HG03060 (cell line): ENCODE data around the gene NR2F1-AS1.
"Not testable (repeated sequence)": the region's sequence is repeated elsewhere in the genome, so short reads cannot be mapped to it uniquely, and the experiment has no call there.

Experiments
- ATAC-seq: cut with Tn5 transposase; IDR thresholded peaks from one replicate; pipeline ENCODE4 v1.9.1; 2021; ENCODE audit warnings: low read depth, moderate number of reproducible peaks; ENCODE audit not compliant: unreplicated experiment

Gene NR2F1-AS1

GRCh38 chr5:93402451-93402850 is 178.6 kb downstream of the NR2F1-AS1 start:
- no peak for ATAC-seq

GRCh38 chr5:93401634-93402213 is 179.3 kb downstream of the NR2F1-AS1 start:
- ATAC-seq = no peak

DNA sequence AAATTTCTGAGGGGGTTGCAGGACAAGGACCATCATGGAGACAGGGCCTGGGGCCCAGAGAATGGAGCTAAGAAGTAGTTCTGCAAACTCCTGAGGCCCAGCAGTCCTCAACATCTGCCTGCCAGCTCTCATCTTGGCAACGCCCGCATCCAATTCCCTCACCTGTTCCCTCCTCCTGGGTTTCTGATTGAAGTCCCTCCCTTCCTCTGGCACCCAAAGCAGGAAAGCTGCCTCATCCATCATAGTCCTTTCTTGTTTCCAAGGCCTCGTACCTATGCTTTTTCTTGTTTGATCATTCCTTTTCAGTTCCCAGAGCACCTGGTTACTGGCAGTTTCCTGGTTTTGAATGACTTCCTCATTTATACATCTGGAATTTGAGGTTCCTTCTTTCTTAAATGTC is 181.3 kb downstream of the NR2F1-AS1 start:
- no peak for ATAC-seq

DNA sequence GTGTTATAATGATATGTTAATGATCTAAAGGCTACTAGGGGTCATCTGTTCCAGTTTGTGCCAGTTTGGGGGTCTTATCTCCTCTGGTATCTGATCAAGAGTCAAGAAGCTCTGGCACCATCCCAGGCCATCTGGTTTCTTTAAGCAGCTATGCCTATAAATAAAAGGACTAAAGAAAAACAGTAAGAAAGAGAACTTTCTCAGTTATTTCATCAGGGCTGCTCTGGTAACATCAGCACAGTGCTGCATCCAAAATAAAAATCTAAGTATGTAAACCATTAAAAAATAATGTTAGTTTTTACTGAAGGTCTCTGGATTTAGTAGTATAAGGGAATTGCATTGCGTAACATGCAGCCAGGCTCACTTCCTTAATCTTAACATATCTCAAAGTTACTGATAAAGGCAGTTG is 185.0 kb downstream of the NR2F1-AS1 start:
- ATAC-seq = no peak

- ATAC-seq = no peak
These were observed 186.0 kb downstream of the NR2F1-AS1 start for GRCh38 chr5:93395010-93395409.

DNA sequence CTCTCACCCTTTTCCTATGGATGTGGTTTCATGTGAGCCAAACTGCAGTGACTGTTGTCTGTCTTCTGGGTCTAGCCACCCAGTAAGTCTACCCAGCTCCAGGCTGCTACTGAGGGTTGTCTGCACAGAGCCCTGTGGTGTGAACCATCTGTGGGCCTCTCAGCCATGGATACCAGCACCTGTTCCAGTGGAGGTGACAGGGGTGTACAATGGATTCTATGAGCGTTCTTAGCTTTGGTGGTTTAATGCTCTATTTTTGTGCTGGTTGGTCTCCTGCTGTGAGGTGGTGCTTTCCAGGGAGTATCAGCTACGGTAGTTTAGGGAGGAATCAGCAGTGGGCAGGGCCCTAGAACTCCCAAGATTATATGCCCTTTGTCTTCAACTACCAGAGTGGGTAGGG is 186.7 kb downstream of the NR2F1-AS1 start:
- ATAC-seq = no peak

DNA sequence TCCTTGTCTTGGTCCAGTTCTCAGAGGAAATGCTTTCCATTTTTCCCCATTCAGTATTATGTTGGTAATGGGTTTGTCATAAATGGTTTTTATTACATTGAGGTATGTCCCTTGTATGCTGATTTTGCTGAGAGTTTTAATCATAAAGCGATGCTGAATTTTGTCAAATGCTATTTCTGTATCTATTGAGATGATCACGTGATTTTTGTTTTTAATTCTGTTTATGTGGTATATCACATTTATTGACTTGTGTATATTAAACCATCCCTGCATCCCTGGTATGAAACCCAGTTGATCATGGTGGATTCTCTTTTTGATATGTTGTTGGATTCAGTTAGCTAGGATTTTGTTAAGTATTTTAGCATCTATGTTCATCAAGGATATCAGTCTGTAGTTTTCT is 189.8 kb downstream of the NR2F1-AS1 start:
- not testable (repeated sequence) for ATAC-seq

DNA sequence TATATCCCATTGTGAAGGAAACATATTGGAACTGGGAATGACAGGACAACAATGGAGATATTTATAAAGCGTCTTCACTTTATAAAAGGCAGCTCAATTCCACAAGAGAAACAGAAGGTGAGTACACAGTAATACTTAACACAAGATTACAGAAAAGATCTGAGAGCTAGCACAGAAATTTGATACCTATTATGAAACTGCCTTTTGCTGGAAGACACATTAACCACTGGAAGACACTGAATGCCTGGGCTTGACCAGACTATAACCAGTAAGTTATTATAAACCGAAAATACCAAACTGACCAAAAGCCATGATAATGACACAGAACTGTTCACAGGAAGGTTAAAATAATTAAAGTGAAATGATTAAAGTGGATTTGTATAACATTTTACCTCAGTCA is 195.4 kb downstream of the NR2F1-AS1 start:
- ATAC-seq = no peak

DNA sequence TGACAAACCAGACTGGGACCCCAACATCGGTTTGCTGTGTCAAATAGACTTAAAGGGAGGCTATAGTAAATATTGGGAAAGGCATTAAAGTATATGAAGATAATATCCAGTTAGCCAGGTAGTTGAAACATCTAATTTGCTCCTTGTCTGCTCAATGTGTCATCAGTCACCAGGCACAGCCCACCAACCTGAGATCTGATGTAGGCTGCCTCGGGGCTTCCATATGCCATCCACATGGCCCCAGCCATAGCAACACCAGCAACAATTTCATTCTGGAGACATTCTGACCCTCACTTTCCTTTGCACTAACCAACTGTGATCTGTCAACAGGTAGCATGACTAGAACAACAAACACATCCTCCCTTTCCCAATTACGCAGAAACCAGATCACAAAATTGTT is 196.0 kb downstream of the NR2F1-AS1 start:
- ATAC-seq = no peak

- no peak for ATAC-seq
These were observed 197.0 kb downstream of the NR2F1-AS1 start for GRCh38 chr5:93384026-93384425.

DNA sequence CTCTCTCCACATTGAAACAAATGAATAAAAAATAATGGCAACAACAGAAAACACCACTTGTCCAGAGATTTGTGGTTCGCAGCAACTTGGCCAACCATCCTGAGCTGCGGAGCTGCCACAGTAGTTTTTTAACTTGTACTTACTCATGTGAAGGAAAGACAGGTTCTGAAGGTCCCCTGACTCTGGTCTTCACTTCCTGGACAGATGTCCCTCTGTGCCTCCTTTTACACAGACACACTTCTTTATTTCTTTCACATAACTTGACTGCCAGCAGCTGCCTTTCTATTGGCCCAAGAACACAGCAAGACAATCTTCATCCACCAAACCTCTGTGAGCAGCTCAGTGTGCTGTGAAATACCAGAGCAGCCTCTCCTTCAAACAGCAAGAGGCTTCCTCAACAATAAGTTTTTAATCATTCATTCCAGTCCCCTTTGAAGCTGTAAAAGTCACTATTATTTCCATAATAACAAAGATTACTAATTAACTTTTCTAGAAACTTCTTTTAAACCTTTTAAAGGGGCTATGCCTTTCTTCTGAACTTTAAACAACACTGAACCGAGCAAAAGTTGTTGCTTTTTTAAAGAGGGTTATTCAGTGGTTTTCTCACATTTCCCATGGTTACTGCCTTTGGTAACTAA is 198.7 kb downstream of the NR2F1-AS1 start:
- no peak for ATAC-seq

DNA sequence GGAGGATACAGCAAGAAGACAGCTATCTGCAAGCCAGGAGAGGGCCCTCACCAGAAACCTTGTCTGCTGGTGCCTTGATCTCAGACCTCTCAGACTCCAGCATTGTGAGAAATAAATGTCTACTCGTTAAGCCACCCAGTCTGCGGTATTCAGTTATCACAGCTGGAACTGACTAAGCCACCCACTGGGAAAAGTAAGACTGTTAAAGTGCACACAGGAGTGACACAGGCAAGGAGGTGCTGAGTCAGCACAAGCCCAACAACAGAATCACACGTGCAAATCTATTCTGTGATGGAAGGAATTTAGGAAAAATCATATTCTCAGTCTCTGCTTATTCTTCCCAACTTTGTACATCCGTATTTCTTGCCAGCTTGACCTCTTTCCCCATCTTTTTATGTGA is 200.0 kb downstream of the NR2F1-AS1 start:
- ATAC-seq = no peak

GRCh38 chr5:93378073-93378472 is 202.9 kb downstream of the NR2F1-AS1 start:
- ATAC-seq = no peak

- ATAC-seq = no peak
These were observed 209.1 kb downstream of the NR2F1-AS1 start for GRCh38 chr5:93371893-93372292.

- no peak for ATAC-seq
These were observed 216.6 kb downstream of the NR2F1-AS1 start for GRCh38 chr5:93364378-93364777.

DNA sequence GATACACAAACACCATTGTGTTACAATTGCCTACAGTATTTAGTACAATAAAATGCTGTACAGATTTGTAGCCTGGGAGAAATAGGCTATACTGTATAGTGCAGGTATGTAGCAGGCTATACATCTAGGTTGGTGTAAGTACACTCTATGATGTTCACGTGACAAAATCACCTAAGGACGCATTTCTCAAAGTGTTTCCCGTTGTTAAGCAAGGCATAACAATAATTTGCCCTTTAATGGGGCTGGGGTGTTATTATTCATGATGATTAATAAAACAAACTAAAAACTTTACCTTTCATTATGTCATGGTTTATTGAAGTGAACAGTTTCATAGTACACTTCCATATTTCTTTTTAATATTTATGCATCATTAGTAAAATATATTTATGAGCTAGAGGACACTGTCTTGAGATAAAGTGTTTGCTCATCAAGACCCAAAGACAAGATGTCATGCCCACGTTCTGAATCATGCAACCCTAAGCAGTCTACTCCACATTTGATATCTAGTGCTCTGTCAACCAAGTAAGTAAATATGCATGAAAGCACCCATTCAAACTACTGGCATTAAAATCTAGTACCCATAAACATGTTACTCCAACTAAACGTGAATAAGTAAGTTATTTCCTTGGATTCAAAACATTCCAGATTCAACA is 220.5 kb downstream of the NR2F1-AS1 start:
- no peak for ATAC-seq

DNA sequence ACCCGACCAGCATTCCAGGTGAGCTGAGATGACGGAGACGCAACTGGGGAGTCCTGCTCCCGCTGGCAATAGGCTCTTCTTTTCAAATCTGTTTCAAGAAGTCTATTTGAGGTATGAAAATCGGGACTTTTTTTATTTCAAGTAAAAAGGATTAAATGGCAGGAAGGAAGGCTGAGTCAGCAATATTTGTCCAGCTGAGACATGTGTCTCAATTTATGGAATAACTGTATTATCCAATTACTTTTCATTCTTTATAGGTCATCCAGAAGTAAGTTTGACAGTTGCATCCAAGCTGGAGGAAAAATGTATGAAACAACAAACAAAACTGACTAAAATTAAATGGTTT is 221.1 kb downstream of the NR2F1-AS1 start:
- no peak for ATAC-seq
